Erythroblast (primary cell): ENCODE data around the gene CEP104.

ENCODE experiments used
- GATA1 ChIP-seq: IDR thresholded peaks from 2 replicates; pipeline ENCODE4 v1.6.1; 2011; ENCODE audit warnings: low read depth, mild to moderate bottlenecking, control low read depth, low read length, moderate library complexity
- POLR2A ChIP-seq: IDR thresholded peaks from 2 replicates; pipeline ENCODE4 v1.6.1; 2011; ENCODE audit warnings: mild to moderate bottlenecking, low read length

DNA sequence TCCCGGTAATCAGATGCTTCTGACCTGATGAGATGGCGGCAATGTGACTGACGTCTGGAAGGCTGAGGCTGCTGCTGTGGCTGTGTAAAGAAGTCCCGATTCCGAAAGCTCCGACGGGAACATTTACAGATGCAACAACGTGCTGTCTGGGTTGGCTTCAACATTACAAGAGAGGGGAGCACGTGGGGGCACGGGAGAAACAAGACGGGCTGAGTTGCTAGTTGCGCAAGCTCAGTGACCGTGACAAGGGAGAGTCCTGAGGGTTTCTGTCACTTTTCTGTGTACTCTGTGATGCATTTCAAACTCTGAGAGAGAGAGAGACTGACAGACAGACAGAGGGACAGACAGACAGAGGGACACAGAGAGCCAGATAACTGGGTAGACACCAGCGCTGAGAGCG, 35.1 kb downstream of the CEP104 start:
- no peak for TF ChIP-seq POLR2A
- no peak for TF ChIP-seq GATA1
